ENCODE data around the gene NQO1. TPM values are rescaled to one million over a fixed set of nuclear protein-coding genes. Genes with fewer than 3 reads are reported as not detected.

The NQO1 gene
- total RNA-seq, 1 donor from 2014 or later, result 77.7 TPM

DNA sequence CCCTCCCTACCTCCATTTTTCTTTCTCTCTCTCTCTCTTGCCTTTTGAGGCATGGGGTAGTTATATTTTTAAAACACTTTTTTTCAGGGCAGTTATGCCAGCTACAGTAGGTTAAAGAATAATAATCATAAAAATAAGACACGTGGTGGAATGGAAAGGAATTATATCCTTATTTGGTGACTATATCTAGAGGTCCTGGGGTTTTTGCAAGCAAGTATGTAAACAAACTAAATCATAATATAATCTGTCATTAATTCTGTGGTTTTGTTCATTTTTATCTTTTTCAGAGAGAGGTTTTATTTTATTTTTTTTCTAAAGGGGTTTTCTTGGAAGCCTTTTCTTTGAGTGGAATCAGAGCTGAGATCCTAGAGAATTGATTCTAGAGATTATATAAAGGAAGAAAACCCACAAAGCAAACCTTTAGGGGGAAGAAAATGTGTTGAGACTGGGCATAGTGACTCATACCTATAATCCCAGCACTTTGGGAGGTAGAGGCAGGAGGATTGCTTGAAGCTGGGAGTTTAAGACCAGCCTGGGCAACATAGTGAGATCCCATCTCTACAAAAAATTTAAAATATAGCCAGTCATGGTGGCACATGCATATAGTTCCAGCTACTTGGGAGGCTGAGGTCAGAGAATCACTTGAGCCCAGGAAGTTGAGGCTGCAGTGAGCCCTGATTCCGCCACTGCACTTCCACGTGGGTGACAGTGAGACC lies 53.2 kb downstream of the NQO1 start:
- H3K27ac ChIP-seq, result no peak overlapping the region
- H3K4me1 ChIP-seq, result peaks cover 8% of the 10 kb centered on the region
- no peak overlapping the region for H3K4me3 ChIP-seq
- no peaks in the 10 kb centered on the region for H3K9me3 ChIP-seq
- intact Hi-C loops (cut with DNase I), result no loop called here
- H3K36me3 ChIP-seq, result peaks cover 75% of the 10 kb centered on the region
- no peak for ATAC-seq
- H3K27me3 ChIP-seq, result no peaks in the 10 kb centered on the region
- TF ChIP-seq, protein P1, sequence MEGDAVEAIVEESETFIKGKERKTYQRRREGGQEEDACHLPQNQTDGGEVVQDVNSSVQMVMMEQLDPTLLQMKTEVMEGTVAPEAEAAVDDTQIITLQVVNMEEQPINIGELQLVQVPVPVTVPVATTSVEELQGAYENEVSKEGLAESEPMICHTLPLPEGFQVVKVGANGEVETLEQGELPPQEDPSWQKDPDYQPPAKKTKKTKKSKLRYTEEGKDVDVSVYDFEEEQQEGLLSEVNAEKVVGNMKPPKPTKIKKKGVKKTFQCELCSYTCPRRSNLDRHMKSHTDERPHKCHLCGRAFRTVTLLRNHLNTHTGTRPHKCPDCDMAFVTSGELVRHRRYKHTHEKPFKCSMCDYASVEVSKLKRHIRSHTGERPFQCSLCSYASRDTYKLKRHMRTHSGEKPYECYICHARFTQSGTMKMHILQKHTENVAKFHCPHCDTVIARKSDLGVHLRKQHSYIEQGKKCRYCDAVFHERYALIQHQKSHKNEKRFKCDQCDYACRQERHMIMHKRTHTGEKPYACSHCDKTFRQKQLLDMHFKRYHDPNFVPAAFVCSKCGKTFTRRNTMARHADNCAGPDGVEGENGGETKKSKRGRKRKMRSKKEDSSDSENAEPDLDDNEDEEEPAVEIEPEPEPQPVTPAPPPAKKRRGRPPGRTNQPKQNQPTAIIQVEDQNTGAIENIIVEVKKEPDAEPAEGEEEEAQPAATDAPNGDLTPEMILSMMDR (IDR thresholded peaks at IDR 0.05), result no peak
- DNase-seq, result no peak

DNA sequence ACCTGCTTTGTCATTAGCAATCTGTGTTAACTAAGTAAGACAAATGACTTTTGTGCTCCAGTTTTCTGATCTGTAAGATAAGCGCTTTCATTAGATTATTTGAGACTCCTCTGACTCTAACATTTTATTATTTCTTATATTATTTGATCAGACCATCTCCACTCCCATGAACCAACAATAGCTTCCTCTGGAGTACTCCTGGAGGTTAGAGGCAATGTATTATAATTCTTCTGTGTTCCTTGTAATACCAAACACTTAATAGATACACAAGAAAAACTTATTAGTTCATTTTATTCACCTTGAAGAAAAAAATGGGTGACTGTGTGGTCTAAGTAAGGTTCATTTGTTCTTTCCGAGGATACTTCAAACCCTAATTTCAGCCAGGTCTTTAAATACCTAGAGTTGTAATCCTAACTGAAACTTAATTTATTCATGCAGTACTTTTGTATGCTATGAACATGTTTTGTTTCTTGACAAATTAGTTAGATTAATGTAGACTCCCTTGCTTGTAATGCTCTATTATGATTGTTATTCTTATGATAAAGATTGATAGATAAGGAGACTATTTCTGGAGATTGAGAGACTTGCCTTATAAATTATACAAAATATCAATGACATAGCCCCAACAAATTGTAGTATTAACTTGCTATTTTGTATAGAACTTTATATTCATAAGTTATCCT lies 53.9 kb downstream of the NQO1 start:
- TF ChIP-seq, protein P1 (IDR thresholded peaks at IDR 0.05), result no peak
- no peaks in the 10 kb centered on the region for H3K27me3 ChIP-seq
- ATAC-seq, result no peak
- intact Hi-C loops (cut with DNase I), result no loop called here
- peaks cover 68% of the 10 kb centered on the region for H3K36me3 ChIP-seq
- no peaks in the 10 kb centered on the region for H3K9me3 ChIP-seq
- no peak overlapping the region for H3K4me3 ChIP-seq
- H3K4me1 ChIP-seq, result peaks cover 8% of the 10 kb centered on the region
- H3K27ac ChIP-seq, result no peak overlapping the region
- DNase-seq, result no peak

- H3K4me1 ChIP-seq, result peaks cover 8% of the 10 kb centered on the region
- no peak for DNase-seq
- peaks cover 52% of the 10 kb centered on the region for H3K36me3 ChIP-seq
- H3K27ac ChIP-seq, result no peak overlapping the region
- H3K4me3 ChIP-seq, result no peak overlapping the region
- TF ChIP-seq, protein P1 (IDR thresholded peaks at IDR 0.05), result no peak
- no peaks in the 10 kb centered on the region for H3K9me3 ChIP-seq
- ATAC-seq, result no peak
- H3K27me3 ChIP-seq, result no peaks in the 10 kb centered on the region
- intact Hi-C loops (cut with DNase I), result no loop called here
These were observed 56.8 kb downstream of the NQO1 start for GRCh38 chr16:69669577-69669976.

GRCh38 chr16:69663846-69664245 lies 62.5 kb downstream of the NQO1 start:
- Histone ChIP-seq H3K9me3 (no peaks in the 10 kb centered on the region), H3K4me1 (no peaks in the 10 kb centered on the region), H3K27me3 (no peaks in the 10 kb centered on the region), H3K27ac (no peak overlapping the region), H3K36me3 (peaks cover 62% of the 10 kb centered on the region), H3K4me3 (no peak overlapping the region)
- TF ChIP-seq, protein P1 (IDR thresholded peaks at IDR 0.05), result no peak
- DNase-seq (no peak), ATAC-seq (no peak)
- intact Hi-C loops (cut with DNase I), result no loop called here

- TF ChIP-seq, protein P1 (IDR thresholded peaks at IDR 0.05), result no peak
- no peak for ATAC-seq
- no peaks in the 10 kb centered on the region for H3K27me3 ChIP-seq
- no peak overlapping the region for H3K27ac ChIP-seq
- no peak for DNase-seq
- peaks cover 64% of the 10 kb centered on the region for H3K36me3 ChIP-seq
- no peak overlapping the region for H3K4me3 ChIP-seq
- no peaks in the 10 kb centered on the region for H3K9me3 ChIP-seq
- intact Hi-C loops (cut with DNase I), result no loop called here
- H3K4me1 ChIP-seq, result no peaks in the 10 kb centered on the region
These were observed 63.5 kb downstream of the NQO1 start for GRCh38 chr16:69662901-69663300.
